Spleen (tissue), 7 donors: ENCODE results near the gene NUFIP2.

ENCODE experiments used
- POLR2A ChIP-seq, 3 donors: fragments of 450-650 bp; IDR thresholded peaks; one replicate each; pipeline ENCODE4 v1.5.1; 2017; ENCODE audit warnings: antibody characterized with exemption in 3 of 3, mild to moderate bottlenecking in 1 of 3
- POLR2AphosphoS5 ChIP-seq, 3 donors: sonication (generic); formaldehyde crosslinking; IDR thresholded peaks; one replicate each; pipeline ENCODE4 v1.5.1; 2017; ENCODE audit warnings: antibody characterized with exemption in 3 of 3
- TF ChIP-seq, protein P1 (sequence below), 11 experiments: fragments of 200-600 bp in 7 of 11; fragments of 450-650 bp in 4 of 11; sonication (generic) in 4 of 11; IDR thresholded peaks in 8 of 11; conservative IDR thresholded peaks in 3 of 11; 1 replicate in 7 of 11; 2 replicates in 4 of 11; pipeline versions ENCODE4 v1.4.0 to v1.8.0; 2016 to 2021; ENCODE audit warnings: antibody characterized with exemption in 11 of 11, inconsistent platforms in 4 of 11, mild to moderate bottlenecking in 1 of 11
- donor health status: DM: no; HTN: no; CAD: no; lungs with moderate emphysema.
- donor health status: DM: no; HTN: no; CAD: no.
- donor health status: DM: no; HTN: no; CAD: no.

DNA sequence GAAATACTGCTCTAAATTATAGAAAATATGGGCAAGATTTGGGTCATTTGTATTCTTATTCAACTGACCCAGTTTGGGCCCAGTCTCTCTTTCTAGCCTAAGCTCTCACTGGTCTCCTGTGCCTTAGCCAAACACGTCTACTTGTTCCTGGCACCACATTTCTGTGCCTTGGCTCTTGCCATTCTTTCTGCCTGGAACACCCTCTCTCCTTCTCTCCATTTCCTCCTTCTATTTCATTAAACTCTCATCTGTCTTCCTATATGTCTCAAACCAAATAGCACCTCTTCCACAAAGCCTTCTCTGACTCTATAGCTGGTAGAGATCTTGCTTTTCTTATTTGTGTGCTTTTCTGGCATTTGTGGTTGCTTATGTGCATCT, 37.7 kb upstream of the NUFIP2 start:
- TF ChIP-seq, protein P1, sequence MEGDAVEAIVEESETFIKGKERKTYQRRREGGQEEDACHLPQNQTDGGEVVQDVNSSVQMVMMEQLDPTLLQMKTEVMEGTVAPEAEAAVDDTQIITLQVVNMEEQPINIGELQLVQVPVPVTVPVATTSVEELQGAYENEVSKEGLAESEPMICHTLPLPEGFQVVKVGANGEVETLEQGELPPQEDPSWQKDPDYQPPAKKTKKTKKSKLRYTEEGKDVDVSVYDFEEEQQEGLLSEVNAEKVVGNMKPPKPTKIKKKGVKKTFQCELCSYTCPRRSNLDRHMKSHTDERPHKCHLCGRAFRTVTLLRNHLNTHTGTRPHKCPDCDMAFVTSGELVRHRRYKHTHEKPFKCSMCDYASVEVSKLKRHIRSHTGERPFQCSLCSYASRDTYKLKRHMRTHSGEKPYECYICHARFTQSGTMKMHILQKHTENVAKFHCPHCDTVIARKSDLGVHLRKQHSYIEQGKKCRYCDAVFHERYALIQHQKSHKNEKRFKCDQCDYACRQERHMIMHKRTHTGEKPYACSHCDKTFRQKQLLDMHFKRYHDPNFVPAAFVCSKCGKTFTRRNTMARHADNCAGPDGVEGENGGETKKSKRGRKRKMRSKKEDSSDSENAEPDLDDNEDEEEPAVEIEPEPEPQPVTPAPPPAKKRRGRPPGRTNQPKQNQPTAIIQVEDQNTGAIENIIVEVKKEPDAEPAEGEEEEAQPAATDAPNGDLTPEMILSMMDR (IDR thresholded peaks at IDR 0.05 in 8 of 11, conservative IDR thresholded peaks at IDR 0.05 in 3 of 11), result no peak
- TF ChIP-seq POLR2AphosphoS5 (IDR thresholded peaks at IDR 0.05), result no peak
- TF ChIP-seq POLR2A (IDR thresholded peaks at IDR 0.05), result no peak
